ENCODE measurements around the gene ALDH9A1.

- TF ChIP-seq, protein P1, sequence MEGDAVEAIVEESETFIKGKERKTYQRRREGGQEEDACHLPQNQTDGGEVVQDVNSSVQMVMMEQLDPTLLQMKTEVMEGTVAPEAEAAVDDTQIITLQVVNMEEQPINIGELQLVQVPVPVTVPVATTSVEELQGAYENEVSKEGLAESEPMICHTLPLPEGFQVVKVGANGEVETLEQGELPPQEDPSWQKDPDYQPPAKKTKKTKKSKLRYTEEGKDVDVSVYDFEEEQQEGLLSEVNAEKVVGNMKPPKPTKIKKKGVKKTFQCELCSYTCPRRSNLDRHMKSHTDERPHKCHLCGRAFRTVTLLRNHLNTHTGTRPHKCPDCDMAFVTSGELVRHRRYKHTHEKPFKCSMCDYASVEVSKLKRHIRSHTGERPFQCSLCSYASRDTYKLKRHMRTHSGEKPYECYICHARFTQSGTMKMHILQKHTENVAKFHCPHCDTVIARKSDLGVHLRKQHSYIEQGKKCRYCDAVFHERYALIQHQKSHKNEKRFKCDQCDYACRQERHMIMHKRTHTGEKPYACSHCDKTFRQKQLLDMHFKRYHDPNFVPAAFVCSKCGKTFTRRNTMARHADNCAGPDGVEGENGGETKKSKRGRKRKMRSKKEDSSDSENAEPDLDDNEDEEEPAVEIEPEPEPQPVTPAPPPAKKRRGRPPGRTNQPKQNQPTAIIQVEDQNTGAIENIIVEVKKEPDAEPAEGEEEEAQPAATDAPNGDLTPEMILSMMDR (IDR thresholded peaks at IDR 0.05), result no peak
- TF ChIP-seq POLR2A (IDR thresholded peaks at IDR 0.05) (no peak), POLR2AphosphoS5 (IDR thresholded peaks at IDR 0.05) (no peak)
These were observed 60.9 kb downstream of the ALDH9A1 start for GRCh38 chr1:165637427-165637826.

Measured in breast epithelium (tissue), 3 donors.